HepG2 (cell line): ENCODE results near the gene SNRPD3. TPM values are rescaled to one million over a fixed set of nuclear protein-coding genes. Genes with fewer than 3 reads are reported as not detected.
A peak's percentile ranks its signal among the peaks of the same experiment; 100 is the strongest.

Source experiments
- BHLHE40 ChIP-seq: IDR thresholded peaks from 2 replicates; pipeline ENCODE4 v1.6.1; 2011; ENCODE audit warnings: low read length, improper control_type of control experiment
- CREB1 ChIP-seq, 2 experiments: fragments of 450-650 bp in 1 of 2; IDR thresholded peaks; 2 replicates each; pipeline ENCODE4 v1.6.1; 2016 to 2017; ENCODE audit warnings: control low read depth in 1 of 2, mild to moderate bottlenecking in 1 of 2, missing compliant biosample characterization in 1 of 2, missing genetic modification characterization in 1 of 2
- E2F1 ChIP-seq: sonication (generic); formaldehyde crosslinking; IDR thresholded peaks from 2 replicates; pipeline ENCODE4 v1.5.0; 2020; ENCODE audit warnings: missing genetic modification reagents
- FOXO1 ChIP-seq: sonication (generic); formaldehyde crosslinking; IDR thresholded peaks from 2 replicates; pipeline ENCODE4 v1.4.0; 2020; ENCODE audit warnings: missing genetic modification reagents
- GMEB2 ChIP-seq: IDR thresholded peaks from 2 replicates; pipeline ENCODE4 v1.6.1; 2016; ENCODE audit warnings: missing biosample characterization, missing genetic modification reagents, low read depth
- GRHL1 ChIP-seq: sonication (generic); formaldehyde crosslinking; conservative IDR thresholded peaks from 2 replicates; pipeline ENCODE4 v1.8.0; 2022; ENCODE audit warnings: missing genetic modification reagents
- GTF3A ChIP-seq: sonication (generic); formaldehyde crosslinking; conservative IDR thresholded peaks from 2 replicates; pipeline ENCODE4 v1.4.0; 2020; ENCODE audit warnings: mild to moderate bottlenecking, missing genetic modification reagents
- HNRNPL ChIP-seq: fragments of 200-400 bp; formaldehyde crosslinking; IDR thresholded peaks from 2 replicates; pipeline ENCODE4 v1.6.1; 2017; ENCODE audit warnings: mild to moderate bottlenecking, low read depth, low read length
- HOXA5 ChIP-seq: sonication (generic); formaldehyde crosslinking; IDR thresholded peaks from 2 replicates; pipeline ENCODE4 v1.4.0; 2020; ENCODE audit warnings: missing genetic modification reagents
- IKZF4 ChIP-seq: sonication (generic); formaldehyde crosslinking; IDR thresholded peaks from 2 replicates; pipeline ENCODE4 v1.5.1; 2020; ENCODE audit warnings: borderline replicate concordance, mild to moderate bottlenecking, low read depth, missing genetic modification reagents; ENCODE audit errors: not compliant biosample characterization
- NBN ChIP-seq: fragments of 450-650 bp; conservative IDR thresholded peaks from 2 replicates; pipeline ENCODE4 v1.6.1; 2017
- NPAS2 ChIP-seq: sonication (generic); formaldehyde crosslinking; IDR thresholded peaks from 2 replicates; pipeline ENCODE4 v1.8.0; 2022; ENCODE audit warnings: mild to moderate bottlenecking, missing genetic modification reagents, borderline replicate concordance
- PRMT3 ChIP-seq: sonication (generic); formaldehyde crosslinking; IDR thresholded peaks from 2 replicates; pipeline ENCODE4 v1.8.1; 2022; ENCODE audit warnings: low read depth, mild to moderate bottlenecking, moderate library complexity, missing genetic modification reagents, borderline replicate concordance
- SP2 ChIP-seq: sonication (generic); formaldehyde crosslinking; IDR thresholded peaks from 2 replicates; pipeline ENCODE4 v1.5.1; 2020; ENCODE audit warnings: mild to moderate bottlenecking, missing genetic modification reagents
- ZBTB33 ChIP-seq: sonication (generic); formaldehyde crosslinking; IDR thresholded peaks from 2 replicates; pipeline ENCODE4 v1.4.0; 2020; ENCODE audit warnings: missing genetic modification reagents
- ZBTB7B ChIP-seq: sonication (generic); formaldehyde crosslinking; IDR thresholded peaks from 2 replicates; pipeline ENCODE4 v1.4.0; 2020; ENCODE audit warnings: missing genetic modification reagents
- ZKSCAN5 ChIP-seq: sonication (generic); formaldehyde crosslinking; IDR thresholded peaks from 2 replicates; pipeline ENCODE4 v1.5.1; 2020; ENCODE audit warnings: mild to moderate bottlenecking, missing genetic modification reagents
- ZNF207 ChIP-seq: fragments of 450-650 bp; IDR thresholded peaks from 2 replicates; pipeline ENCODE4 v1.6.1; 2016; ENCODE audit warnings: antibody characterized with exemption, borderline replicate concordance
- ZNF446 ChIP-seq: sonication (generic); formaldehyde crosslinking; IDR thresholded peaks from 2 replicates; pipeline ENCODE4 v1.5.0; 2020; ENCODE audit warnings: mild to moderate bottlenecking, missing genetic modification reagents
- ZNF616 ChIP-seq: sonication (generic); formaldehyde crosslinking; IDR thresholded peaks from 2 replicates; pipeline ENCODE4 v1.5.0; 2020; ENCODE audit warnings: low read depth, mild to moderate bottlenecking, missing genetic modification reagents
- polyA plus RNA-seq, 8 experiments: library from polyadenylated mRNA; depleted of rRNA in 3 of 8; stranded (reverse) in 7 of 8; unstranded in 1 of 8; fragments of >200 nt; fragmentation: Illumina TruSeq in 4 of 8; extraction: Trizol in 4 of 8; gene quantifications; 2 replicates each; pipeline versions ENCODE4 v1.2.1 to v1.2.3, GENCODE V29; 2011 to 2016; ENCODE audit warnings: low read depth in 4 of 8, missing spikeins in 1 of 8, mixed read lengths in 1 of 8; ENCODE audit not compliant: insufficient read depth in 1 of 8
- total RNA-seq, 5 experiments: library from RNA; depleted of rRNA; stranded (reverse); fragments of >200 nt; fragmentation: Illumina TruSeq; extraction: Trizol; gene quantifications; 2 replicates each; pipeline ENCODE4 v1.2.3, GENCODE V29; 2016; ENCODE audit warnings: low read depth in 1 of 5
- TF ChIP-seq, protein P1 (sequence below): sonication (generic); formaldehyde crosslinking; IDR thresholded peaks from 2 replicates; pipeline ENCODE4 v1.8.1; 2023; ENCODE audit warnings: mild to moderate bottlenecking, missing genetic modification reagents

SNRPD3 gene
- total and polyA plus RNA-seq, 2 of the 13 experiments (the other 11 are each of a cell fraction or from before 2014, with no cell fraction given) = 110 to 209 TPM

- TF ChIP-seq E2F1 (CRISPR knock-in tag) (no peak), GMEB2 (CRISPR knock-in tag) (no peak), HOXA5 (CRISPR knock-in tag) (peak; percentile 98), ZNF207 (no peak), SP2 (CRISPR knock-in tag) (no peak), FOXO1 (CRISPR knock-in tag) (peak; percentile 96), NPAS2 (CRISPR knock-in tag) (no peak), ZBTB7B (CRISPR knock-in tag) (peak; percentile 77; the same call in 1 of the 2 replicates), IKZF4 (CRISPR knock-in tag) (peak; percentile 94), PRMT3 (CRISPR knock-in tag) (peak; percentile 74), BHLHE40 (peak; percentile 54), NBN (no peak), GRHL1 (CRISPR knock-in tag) (no peak), CREB1 (IDR thresholded peaks at IDR 0.05) (no peak), CREB1 (CRISPR knock-in tag; IDR thresholded peaks at IDR 0.05) (no peak), GTF3A (CRISPR knock-in tag) (no peak), ZNF616 (peak; percentile 96), ZNF446 (CRISPR knock-in tag) (peak; percentile 68; the same call in 1 of the 2 replicates), HNRNPL (no peak), ZBTB33 (CRISPR knock-in tag) (peak; percentile 88), ZKSCAN5 (CRISPR knock-in tag) (0 out of 2 replicates have a peak, but pooled peaks have one; percentile 52)
- TF ChIP-seq, protein P1, sequence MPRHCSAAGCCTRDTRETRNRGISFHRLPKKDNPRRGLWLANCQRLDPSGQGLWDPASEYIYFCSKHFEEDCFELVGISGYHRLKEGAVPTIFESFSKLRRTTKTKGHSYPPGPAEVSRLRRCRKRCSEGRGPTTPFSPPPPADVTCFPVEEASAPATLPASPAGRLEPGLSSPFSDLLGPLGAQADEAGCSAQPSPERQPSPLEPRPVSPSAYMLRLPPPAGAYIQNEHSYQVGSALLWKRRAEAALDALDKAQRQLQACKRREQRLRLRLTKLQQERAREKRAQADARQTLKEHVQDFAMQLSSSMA (CRISPR knock-in tag) = peak; percentile 79; the same call in 1 of the 2 replicates
Observed at GRCh38 chr22:24514241-24515026, 41.4 kb upstream of the SNRPD3 start (continued).
